ENCODE measurements around the gene RAB35. TPM values are rescaled to one million over a fixed set of nuclear protein-coding genes. Genes with fewer than 3 reads are reported as not detected.

RAB35 gene
- total and polyA plus RNA-seq, 2 experiments from 2014 or later, result 9.9 to 16.9 TPM

- TF ChIP-seq, protein P1, sequence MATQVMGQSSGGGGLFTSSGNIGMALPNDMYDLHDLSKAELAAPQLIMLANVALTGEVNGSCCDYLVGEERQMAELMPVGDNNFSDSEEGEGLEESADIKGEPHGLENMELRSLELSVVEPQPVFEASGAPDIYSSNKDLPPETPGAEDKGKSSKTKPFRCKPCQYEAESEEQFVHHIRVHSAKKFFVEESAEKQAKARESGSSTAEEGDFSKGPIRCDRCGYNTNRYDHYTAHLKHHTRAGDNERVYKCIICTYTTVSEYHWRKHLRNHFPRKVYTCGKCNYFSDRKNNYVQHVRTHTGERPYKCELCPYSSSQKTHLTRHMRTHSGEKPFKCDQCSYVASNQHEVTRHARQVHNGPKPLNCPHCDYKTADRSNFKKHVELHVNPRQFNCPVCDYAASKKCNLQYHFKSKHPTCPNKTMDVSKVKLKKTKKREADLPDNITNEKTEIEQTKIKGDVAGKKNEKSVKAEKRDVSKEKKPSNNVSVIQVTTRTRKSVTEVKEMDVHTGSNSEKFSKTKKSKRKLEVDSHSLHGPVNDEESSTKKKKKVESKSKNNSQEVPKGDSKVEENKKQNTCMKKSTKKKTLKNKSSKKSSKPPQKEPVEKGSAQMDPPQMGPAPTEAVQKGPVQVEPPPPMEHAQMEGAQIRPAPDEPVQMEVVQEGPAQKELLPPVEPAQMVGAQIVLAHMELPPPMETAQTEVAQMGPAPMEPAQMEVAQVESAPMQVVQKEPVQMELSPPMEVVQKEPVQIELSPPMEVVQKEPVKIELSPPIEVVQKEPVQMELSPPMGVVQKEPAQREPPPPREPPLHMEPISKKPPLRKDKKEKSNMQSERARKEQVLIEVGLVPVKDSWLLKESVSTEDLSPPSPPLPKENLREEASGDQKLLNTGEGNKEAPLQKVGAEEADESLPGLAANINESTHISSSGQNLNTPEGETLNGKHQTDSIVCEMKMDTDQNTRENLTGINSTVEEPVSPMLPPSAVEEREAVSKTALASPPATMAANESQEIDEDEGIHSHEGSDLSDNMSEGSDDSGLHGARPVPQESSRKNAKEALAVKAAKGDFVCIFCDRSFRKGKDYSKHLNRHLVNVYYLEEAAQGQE (IDR thresholded peaks at IDR 0.05; ENCODE audit: unreplicated experiment), result no peak
- TF ChIP-seq, protein P2, sequence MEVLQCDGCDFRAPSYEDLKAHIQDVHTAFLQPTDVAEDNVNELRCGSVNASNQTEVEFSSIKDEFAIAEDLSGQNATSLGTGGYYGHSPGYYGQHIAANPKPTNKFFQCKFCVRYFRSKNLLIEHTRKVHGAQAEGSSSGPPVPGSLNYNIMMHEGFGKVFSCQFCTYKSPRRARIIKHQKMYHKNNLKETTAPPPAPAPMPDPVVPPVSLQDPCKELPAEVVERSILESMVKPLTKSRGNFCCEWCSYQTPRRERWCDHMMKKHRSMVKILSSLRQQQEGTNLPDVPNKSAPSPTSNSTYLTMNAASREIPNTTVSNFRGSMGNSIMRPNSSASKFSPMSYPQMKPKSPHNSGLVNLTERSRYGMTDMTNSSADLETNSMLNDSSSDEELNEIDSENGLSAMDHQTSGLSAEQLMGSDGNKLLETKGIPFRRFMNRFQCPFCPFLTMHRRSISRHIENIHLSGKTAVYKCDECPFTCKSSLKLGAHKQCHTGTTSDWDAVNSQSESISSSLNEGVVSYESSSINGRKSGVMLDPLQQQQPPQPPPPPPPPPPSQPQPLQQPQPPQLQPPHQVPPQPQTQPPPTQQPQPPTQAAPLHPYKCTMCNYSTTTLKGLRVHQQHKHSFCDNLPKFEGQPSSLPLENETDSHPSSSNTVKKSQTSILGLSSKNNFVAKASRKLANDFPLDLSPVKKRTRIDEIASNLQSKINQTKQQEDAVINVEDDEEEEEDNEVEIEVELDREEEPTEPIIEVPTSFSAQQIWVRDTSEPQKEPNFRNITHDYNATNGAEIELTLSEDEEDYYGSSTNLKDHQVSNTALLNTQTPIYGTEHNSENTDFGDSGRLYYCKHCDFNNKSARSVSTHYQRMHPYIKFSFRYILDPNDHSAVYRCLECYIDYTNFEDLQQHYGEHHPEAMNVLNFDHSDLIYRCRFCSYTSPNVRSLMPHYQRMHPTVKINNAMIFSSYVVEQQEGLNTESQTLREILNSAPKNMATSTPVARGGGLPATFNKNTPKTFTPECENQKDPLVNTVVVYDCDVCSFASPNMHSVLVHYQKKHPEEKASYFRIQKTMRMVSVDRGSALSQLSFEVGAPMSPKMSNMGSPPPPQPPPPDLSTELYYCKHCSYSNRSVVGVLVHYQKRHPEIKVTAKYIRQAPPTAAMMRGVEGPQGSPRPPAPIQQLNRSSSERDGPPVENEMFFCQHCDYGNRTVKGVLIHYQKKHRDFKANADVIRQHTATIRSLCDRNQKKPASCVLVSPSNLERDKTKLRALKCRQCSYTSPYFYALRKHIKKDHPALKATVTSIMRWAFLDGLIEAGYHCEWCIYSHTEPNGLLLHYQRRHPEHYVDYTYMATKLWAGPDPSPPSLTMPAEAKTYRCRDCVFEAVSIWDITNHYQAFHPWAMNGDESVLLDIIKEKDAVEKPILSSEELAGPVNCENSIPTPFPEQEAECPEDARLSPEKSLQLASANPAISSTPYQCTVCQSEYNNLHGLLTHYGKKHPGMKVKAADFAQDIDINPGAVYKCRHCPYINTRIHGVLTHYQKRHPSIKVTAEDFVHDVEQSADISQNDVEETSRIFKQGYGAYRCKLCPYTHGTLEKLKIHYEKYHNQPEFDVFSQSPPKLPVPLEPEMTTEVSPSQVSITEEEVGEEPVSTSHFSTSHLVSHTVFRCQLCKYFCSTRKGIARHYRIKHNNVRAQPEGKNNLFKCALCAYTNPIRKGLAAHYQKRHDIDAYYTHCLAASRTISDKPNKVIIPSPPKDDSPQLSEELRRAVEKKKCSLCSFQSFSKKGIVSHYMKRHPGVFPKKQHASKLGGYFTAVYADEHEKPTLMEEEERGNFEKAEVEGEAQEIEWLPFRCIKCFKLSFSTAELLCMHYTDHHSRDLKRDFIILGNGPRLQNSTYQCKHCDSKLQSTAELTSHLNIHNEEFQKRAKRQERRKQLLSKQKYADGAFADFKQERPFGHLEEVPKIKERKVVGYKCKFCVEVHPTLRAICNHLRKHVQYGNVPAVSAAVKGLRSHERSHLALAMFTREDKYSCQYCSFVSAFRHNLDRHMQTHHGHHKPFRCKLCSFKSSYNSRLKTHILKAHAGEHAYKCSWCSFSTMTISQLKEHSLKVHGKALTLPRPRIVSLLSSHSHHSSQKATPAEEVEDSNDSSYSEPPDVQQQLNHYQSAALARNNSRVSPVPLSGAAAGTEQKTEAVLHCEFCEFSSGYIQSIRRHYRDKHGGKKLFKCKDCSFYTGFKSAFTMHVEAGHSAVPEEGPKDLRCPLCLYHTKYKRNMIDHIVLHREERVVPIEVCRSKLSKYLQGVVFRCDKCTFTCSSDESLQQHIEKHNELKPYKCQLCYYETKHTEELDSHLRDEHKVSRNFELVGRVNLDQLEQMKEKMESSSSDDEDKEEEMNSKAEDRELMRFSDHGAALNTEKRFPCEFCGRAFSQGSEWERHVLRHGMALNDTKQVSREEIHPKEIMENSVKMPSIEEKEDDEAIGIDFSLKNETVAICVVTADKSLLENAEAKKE (CRISPR knock-in tag; IDR thresholded peaks at IDR 0.05), result no peak
- TF ChIP-seq EZH2 (IDR thresholded peaks at IDR 0.05; ENCODE audit: low read depth, unreplicated experiment), result no peak
- TF ChIP-seq CREB1 (CRISPR knock-in tag; IDR thresholded peaks at IDR 0.05; ENCODE audit: low read depth), result no peak
- TF ChIP-seq JUNB (IDR thresholded peaks at IDR 0.05; ENCODE audit: unreplicated experiment), result no peak
Observed at GRCh38 chr12:120079411-120080400, 36.8 kb downstream of the RAB35 start (continued).

Data from GM23338 (cell line).